ENCODE data around the gene MAP7D2.
"Not testable (repeated sequence)": the region's sequence is repeated elsewhere in the genome, so short reads cannot be mapped to it uniquely, and the experiment has no call there.

MAP7D2 gene

GRCh38 chrX:20116577-20117240 is at the start of gene MAP7D2:
Gene MAP7D2, minus strand, starts transcription at chrX:20116907. Its CDS starts 28 bp downstream, at chrX:20116879.
- FAIRE-seq: no peak

GRCh38 chrX:20162516-20162915 is 45.8 kb upstream of the MAP7D2 start:
- FAIRE-seq: not testable (repeated sequence)

- FAIRE-seq: no peak
Measured at GRCh38 chrX:20159797-20160385, 43.2 kb upstream of the MAP7D2 start.

- no peak for FAIRE-seq
Measured at GRCh38 chrX:20151689-20152088, 35.0 kb upstream of the MAP7D2 start.

- FAIRE-seq: no peak
Measured at GRCh38 chrX:20149326-20149725, 32.6 kb upstream of the MAP7D2 start.

GRCh38 chrX:20147561-20147960 is 30.9 kb upstream of the MAP7D2 start:
- FAIRE-seq: peak; percentile 10

- no peak for FAIRE-seq
Measured at GRCh38 chrX:20144491-20144890, 27.8 kb upstream of the MAP7D2 start.

- FAIRE-seq: no peak
Measured at GRCh38 chrX:20143561-20143960, 26.9 kb upstream of the MAP7D2 start.

- no peak for FAIRE-seq
Measured at GRCh38 chrX:20143111-20143510, 26.4 kb upstream of the MAP7D2 start.

- peak; percentile 99 for FAIRE-seq
Measured at GRCh38 chrX:20141281-20142220, 24.8 kb upstream of the MAP7D2 start, which contains the start of gene EIF1AX. Gene EIF1AX, minus strand, starts transcription at chrX:20141838. Its CDS starts 198 bp downstream, at chrX:20141640.

- peak; percentile 86 for FAIRE-seq
Measured at GRCh38 chrX:20140420-20140819, 23.7 kb upstream of the MAP7D2 start.

- FAIRE-seq: no peak
Measured at GRCh38 chrX:20139966-20140365, 23.3 kb upstream of the MAP7D2 start.

GRCh38 chrX:20135944-20136343 is 19.2 kb upstream of the MAP7D2 start:
- FAIRE-seq: no peak

- no peak for FAIRE-seq
Measured at GRCh38 chrX:20132666-20133065, 16.0 kb upstream of the MAP7D2 start.

- FAIRE-seq: peak; percentile 24
Measured at GRCh38 chrX:20130357-20130756, 13.7 kb upstream of the MAP7D2 start.

- no peak for FAIRE-seq
Measured at GRCh38 chrX:20129547-20129946, 12.8 kb upstream of the MAP7D2 start.

- no peak for FAIRE-seq
Measured at GRCh38 chrX:20128670-20129069, 12.0 kb upstream of the MAP7D2 start.

GRCh38 chrX:20127440-20127839 is 10.7 kb upstream of the MAP7D2 start:
- peak; percentile 99 for FAIRE-seq

- not testable (repeated sequence) for FAIRE-seq
Measured at GRCh38 chrX:20126833-20127232, 10.1 kb upstream of the MAP7D2 start.

GRCh38 chrX:20124964-20125363 is 8.3 kb upstream of the MAP7D2 start:
- no peak for FAIRE-seq

GRCh38 chrX:20118065-20118824 is 1.5 kb upstream of the MAP7D2 start:
- FAIRE-seq: no peak

- no peak for FAIRE-seq
Measured at GRCh38 chrX:20116087-20116576, 575 bp downstream of the MAP7D2 start.

All from colon (tissue), 2 donors.